HFFc6 (cell line): ENCODE data around the gene SHISA9. TPM values are rescaled to one million over a fixed set of nuclear protein-coding genes. Genes with fewer than 3 reads are reported as not detected.

Source experiments
- DNase-seq: peaks from one replicate; pipeline ENCODE4 v3.0.0-alpha.2; 2018
- H3K27ac Mint-ChIP-seq: 2 replicates; pipeline ENCODE4 v1.8.0; 2020; ENCODE audit warnings: mild to moderate bottlenecking, mixed read lengths
- H3K27me3 Mint-ChIP-seq: 2 replicates; pipeline ENCODE4 v1.8.0; 2021; ENCODE audit warnings: mild to moderate bottlenecking, moderate library complexity, mixed read lengths; ENCODE audit not compliant: insufficient read depth
- H3K36me3 Mint-ChIP-seq: 2 replicates; pipeline ENCODE4 v1.8.0; 2021; ENCODE audit warnings: low read depth, mixed read lengths
- H3K4me1 Mint-ChIP-seq: 2 replicates; pipeline ENCODE4 v1.8.0; 2020; ENCODE audit warnings: low read depth, mixed read lengths
- H3K4me3 Mint-ChIP-seq: 2 replicates; pipeline ENCODE4 v1.8.0; 2020; ENCODE audit warnings: mild to moderate bottlenecking, moderate library complexity, mixed read lengths
- H3K9me3 Mint-ChIP-seq: 2 replicates; pipeline ENCODE4 v1.8.0; 2020; ENCODE audit warnings: mild to moderate bottlenecking, mixed read lengths
- CTCF ChIP-seq: fragments of 200-600 bp; sonication (generic); IDR thresholded peaks from 2 replicates; pipeline ENCODE4 v1.5.0; 2021; ENCODE audit warnings: antibody characterized with exemption, mild to moderate bottlenecking
- total RNA-seq, 6 experiments: library from RNA; stranded (reverse); fragmentation: NEBNext Ultra II Directional; extraction: Animal tissue kit (Norgen Biotek cat#: 25700); gene quantifications; 2 replicates in 1 of 6; 3 replicates in 5 of 6; pipeline ENCODE4 v1.2.3, GENCODE V29; 2021

Gene SHISA9
- total RNA-seq, 6 experiments from 2014 or later, result not detected

- H3K27ac Mint-ChIP-seq, result no peak overlapping the region
- no peaks in the 10 kb centered on the region for H3K4me1 Mint-ChIP-seq
- H3K4me3 Mint-ChIP-seq, result no peak overlapping the region
- no peak for TF ChIP-seq CTCF
- H3K36me3 Mint-ChIP-seq, result peaks cover 6% of the 10 kb centered on the region
- peaks cover 33% of the 10 kb centered on the region for H3K9me3 Mint-ChIP-seq
- no peak for DNase-seq
- no peaks in the 10 kb centered on the region; the same call in 1 of the 2 replicates for H3K27me3 Mint-ChIP-seq
Measured at GRCh38 chr16:13108126-13108525, 206.7 kb downstream of the SHISA9 start.

- no peaks in the 10 kb centered on the region; the same call in 1 of the 2 replicates for H3K27me3 Mint-ChIP-seq
- TF ChIP-seq CTCF, result no peak
- H3K27ac Mint-ChIP-seq, result no peak overlapping the region
Measured at GRCh38 chr16:13109171-13109570, 207.8 kb downstream of the SHISA9 start.

GRCh38 chr16:13110124-13110796 is 208.9 kb downstream of the SHISA9 start:
- no peak overlapping the region for H3K4me3 Mint-ChIP-seq
- TF ChIP-seq CTCF, result no peak
- no peaks in the 10 kb centered on the region; the same call in 1 of the 2 replicates for H3K27me3 Mint-ChIP-seq
- H3K27ac Mint-ChIP-seq, result no peak overlapping the region
- peak; percentile 22 for DNase-seq
- peaks cover 41% of the 10 kb centered on the region for H3K9me3 Mint-ChIP-seq
- peaks cover 10% of the 10 kb centered on the region for H3K36me3 Mint-ChIP-seq
- H3K4me1 Mint-ChIP-seq, result no peaks in the 10 kb centered on the region

More at GRCh38 chr16:13109171-13109570, 207.8 kb downstream of the SHISA9 start:
- Mint-ChIP-seq H3K9me3 (peaks cover 38% of the 10 kb centered on the region), H3K4me1 (no peaks in the 10 kb centered on the region), H3K36me3 (peaks cover 10% of the 10 kb centered on the region), H3K4me3 (no peak overlapping the region)
- no peak for DNase-seq

GRCh38 chr16:13111747-13112146 is 210.3 kb downstream of the SHISA9 start:
- H3K27me3 Mint-ChIP-seq, result no peaks in the 10 kb centered on the region; the same call in 1 of the 2 replicates
- H3K27ac Mint-ChIP-seq, result no peak overlapping the region
- peaks cover 7% of the 10 kb centered on the region for H3K36me3 Mint-ChIP-seq
- H3K4me3 Mint-ChIP-seq, result no peak overlapping the region
- peaks cover 40% of the 10 kb centered on the region for H3K9me3 Mint-ChIP-seq
- no peak for DNase-seq
- TF ChIP-seq CTCF, result no peak
- no peaks in the 10 kb centered on the region for H3K4me1 Mint-ChIP-seq

GRCh38 chr16:13113741-13114140 is 212.3 kb downstream of the SHISA9 start:
- no peak overlapping the region for H3K4me3 Mint-ChIP-seq
- no peak for TF ChIP-seq CTCF
- no peak for DNase-seq
- peaks cover 5% of the 10 kb centered on the region; the same call in 1 of the 2 replicates for H3K36me3 Mint-ChIP-seq
- H3K4me1 Mint-ChIP-seq, result no peaks in the 10 kb centered on the region
- no peaks in the 10 kb centered on the region; the same call in 1 of the 2 replicates for H3K27me3 Mint-ChIP-seq
- H3K9me3 Mint-ChIP-seq, result peaks cover 41% of the 10 kb centered on the region
- H3K27ac Mint-ChIP-seq, result no peak overlapping the region
